ENCODE results near the gene GAS2L3. TPM values are rescaled to one million over a fixed set of nuclear protein-coding genes. Genes with fewer than 3 reads are reported as not detected.

The GAS2L3 gene
- 100 to 1,000 TPM in 1 of 2 donors, 10 to 100 TPM in 1; 97.2 to 137 TPM for total RNA-seq

DNA sequence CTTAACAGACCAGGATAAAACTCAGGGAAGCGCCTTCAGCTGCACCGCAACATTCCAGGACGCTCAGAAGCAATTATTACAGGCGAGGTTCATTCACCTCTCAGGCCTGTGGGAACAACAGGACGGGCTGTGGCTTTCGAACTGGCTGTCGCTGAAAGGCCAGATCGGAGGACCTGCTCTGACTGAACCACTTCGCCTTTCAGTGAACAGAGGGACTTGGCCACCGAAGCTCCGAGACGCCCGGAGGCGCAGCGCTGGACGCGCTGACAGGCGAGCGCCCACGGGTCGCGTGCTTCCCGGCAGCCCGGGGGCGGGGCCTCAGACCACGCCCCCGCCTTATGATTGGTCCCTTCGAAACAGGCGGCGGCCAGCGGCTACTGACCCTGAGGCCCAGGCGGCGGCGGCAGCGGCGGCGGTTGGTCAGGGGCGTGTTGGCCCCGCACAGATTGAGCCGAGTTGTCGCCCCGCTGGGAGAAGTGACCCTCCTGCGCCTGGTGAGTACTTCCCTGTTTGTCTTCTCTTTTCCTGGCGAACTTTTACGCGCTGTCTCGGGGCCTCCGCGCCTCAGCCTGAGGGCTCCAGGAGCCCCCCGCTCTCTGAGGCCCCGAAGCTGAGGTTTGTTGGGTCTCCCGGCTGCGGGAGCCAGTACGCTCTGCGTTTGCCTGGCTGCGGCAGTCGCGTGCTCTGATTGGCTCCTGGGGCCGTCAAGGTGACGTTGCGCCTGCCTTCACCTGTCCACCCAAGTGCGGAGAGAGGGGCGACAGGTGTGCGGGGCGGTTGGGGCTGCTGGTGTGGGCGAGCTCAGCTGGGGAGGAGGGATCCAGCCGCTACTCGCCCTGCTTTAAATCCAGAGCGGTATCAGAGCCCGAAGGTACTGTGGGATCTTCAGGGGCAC is at the start of gene GAS2L3:
TSS of gene GAS2L3 (plus strand) at position 393 of the 895 bp plus-strand sequence. CDS start 21,221 bp downstream, outside the sequence.

Small RNA genes within 50 kb of the gene (small RNA-seq; reads per million reads assigned to genes)
- 0 reads per million in 2 donors for gene AC010200.2

Other genes with a start within 250 kb of the GAS2L3 start
- not detected for gene SLC17A8, start 216.6 kb upstream of the GAS2L3 start, total RNA-seq
- not detected for gene NR1H4, start 99.8 kb upstream of the GAS2L3 start, total RNA-seq
- 1 to 10 TPM; 1.0 to 1.7 TPM for gene ANO4, start 221.1 kb downstream of the GAS2L3 start, total RNA-seq